Calu3 (cell line): ENCODE measurements around the gene IFNGR2. TPM values are rescaled to one million over a fixed set of nuclear protein-coding genes. Genes with fewer than 3 reads are reported as not detected.

Source experiments
- BruUV-seq: library from RNA; stranded (reverse); fragments of 400-500 nt; replicated peaks from 2 replicates; lab custom pipeline; 2021; lab: Mats Ljungman, UMichigan
- CTCF ChIA-PET: fragments of 300-600 bp; sonication (Branson Sonifier 250); formaldehyde crosslinking; loops from one replicate; lab custom pipeline; 2022; ENCODE audit warnings: antibody characterized with exemption; lab: Charles Lee
- DNase-seq: peaks from one replicate; pipeline ENCODE4 v3.0.0; 2022
- H3K27ac Mint-ChIP-seq: one replicate; pipeline ENCODE4 v1.8.0; 2022; ENCODE audit warnings: mixed read lengths; ENCODE audit not compliant: unreplicated experiment
- H3K27me3 Mint-ChIP-seq: one replicate; pipeline ENCODE4 v1.8.0; 2022; ENCODE audit warnings: mixed read lengths; ENCODE audit not compliant: unreplicated experiment
- H3K36me3 Mint-ChIP-seq: one replicate; pipeline ENCODE4 v1.8.0; 2022; ENCODE audit warnings: mild to moderate bottlenecking, moderate library complexity, mixed read lengths; ENCODE audit not compliant: insufficient read depth, unreplicated experiment
- H3K4me1 Mint-ChIP-seq: one replicate; pipeline ENCODE4 v1.8.0; 2022; ENCODE audit warnings: mild to moderate bottlenecking, low read depth, mixed read lengths; ENCODE audit not compliant: unreplicated experiment
- H3K4me3 Mint-ChIP-seq: one replicate; pipeline ENCODE4 v1.8.0; 2022; ENCODE audit warnings: mild to moderate bottlenecking, low read depth, moderate library complexity, mixed read lengths; ENCODE audit not compliant: unreplicated experiment
- H3K9me3 Mint-ChIP-seq: one replicate; pipeline ENCODE4 v1.8.0; 2022; ENCODE audit warnings: low read depth, mixed read lengths; ENCODE audit not compliant: unreplicated experiment
- CTCF ChIP-seq: fragments of 200-600 bp; IDR thresholded peaks from one replicate; pipeline ENCODE4 v1.8.0; 2022; ENCODE audit warnings: antibody characterized with exemption; ENCODE audit not compliant: unreplicated experiment
- intact Hi-C: fragments of 100-400 bp; cut with micrococcal nuclease; formaldehyde crosslinking; loops from one replicate; pipeline ENCODE4 v1.10.0; 2022; ENCODE audit not compliant: unreplicated experiment
- total RNA-seq: library from RNA; stranded (reverse); gene quantifications from 2 replicates; pipeline ENCODE4 v1.2.3, GENCODE V29; 2022

The IFNGR2 gene
- total RNA-seq, 1 experiment from 2014 or later = 59.8 TPM

GRCh38 chr21:33393348-33393747 lies 9.9 kb upstream of the IFNGR2 start:
- Mint-ChIP-seq H3K27me3 (no peaks in the 10 kb centered on the region), H3K27ac (no peak overlapping the region), H3K36me3 (no peaks in the 10 kb centered on the region), H3K4me1 (no peaks in the 10 kb centered on the region), H3K4me3 (no peak overlapping the region), H3K9me3 (no peaks in the 10 kb centered on the region)
- CTCF ChIA-PET = no interaction called here
- no peak for TF ChIP-seq CTCF
- intact Hi-C loops = no loop called here
- DNase-seq = no peak
- BruUV-seq = no TSS peak

GRCh38 chr21:33394260-33394659 lies 9.0 kb upstream of the IFNGR2 start:
- TF ChIP-seq CTCF = no peak
- Mint-ChIP-seq H3K4me1 (no peaks in the 10 kb centered on the region), H3K36me3 (no peaks in the 10 kb centered on the region), H3K27me3 (no peaks in the 10 kb centered on the region), H3K27ac (no peak overlapping the region), H3K4me3 (no peak overlapping the region), H3K9me3 (no peaks in the 10 kb centered on the region)
- DNase-seq = no peak
- CTCF ChIA-PET = interaction anchor here (0.6 kb wide), 1 partner anchor 38 kb away, joined by 3 read pairs; no protein-coding TSS in a partner anchor
- no TSS peak for BruUV-seq
- intact Hi-C loops = no loop called here

GRCh38 chr21:33395891-33396331 lies 7.3 kb upstream of the IFNGR2 start:
- TF ChIP-seq CTCF = no peak
- Mint-ChIP-seq H3K27ac (no peak overlapping the region), H3K9me3 (peaks cover under 1% of the 10 kb centered on the region), H3K4me3 (no peak overlapping the region), H3K27me3 (no peaks in the 10 kb centered on the region), H3K36me3 (no peaks in the 10 kb centered on the region), H3K4me1 (peaks cover 1% of the 10 kb centered on the region)
- CTCF ChIA-PET = interaction anchor here (0.6 kb wide), 1 partner anchor 9 kb away, joined by 5 read pairs; no protein-coding TSS in a partner anchor
- DNase-seq = no peak
- BruUV-seq = no TSS peak
- intact Hi-C loops = no loop called here

- CTCF ChIA-PET = interaction anchor here (0.6 kb wide), 1 partner anchor 1021 kb away, joined by 3 read pairs; no protein-coding TSS in a partner anchor
- intact Hi-C loops = no loop called here
- TF ChIP-seq CTCF = no peak
- H3K9me3 Mint-ChIP-seq = peaks cover 2% of the 10 kb centered on the region
- no peaks in the 10 kb centered on the region for H3K27me3 Mint-ChIP-seq
- no peak overlapping the region for H3K27ac Mint-ChIP-seq
- no peak overlapping the region for H3K4me3 Mint-ChIP-seq
- DNase-seq = no peak
- BruUV-seq = no TSS peak
- peaks cover 6% of the 10 kb centered on the region for H3K4me1 Mint-ChIP-seq
- no peaks in the 10 kb centered on the region for H3K36me3 Mint-ChIP-seq
Observed at GRCh38 chr21:33396436-33396835, 6.8 kb upstream of the IFNGR2 start.
